Endothelial cell of umbilical vein (primary cell): Measurements from ENCODE around the gene ARGLU1.

ENCODE experiments used
- CTCF ChIP-seq, 2 donors: IDR thresholded peaks; 1 replicate in 1 of 2; 2 replicates in 1 of 2; pipeline ENCODE4 v1.5.1; 2011; ENCODE audit warnings: low read length in 2 of 2, mild to moderate bottlenecking in 2 of 2, moderate library complexity in 2 of 2, control low read depth in 1 of 2, inconsistent platforms in 1 of 2, low read depth in 1 of 2; ENCODE audit not compliant: insufficient read depth in 1 of 2; ENCODE audit errors: extremely low read depth in 1 of 2
- EZH2 ChIP-seq: IDR thresholded peaks from 2 replicates; pipeline ENCODE4 v1.6.1; 2012; ENCODE audit warnings: borderline replicate concordance, low read depth, mild to moderate bottlenecking, moderate library complexity, low read length, inconsistent platforms; ENCODE audit not compliant: severe bottlenecking
- JUN ChIP-seq: IDR thresholded peaks from 2 replicates; pipeline ENCODE4 v1.6.1; 2011; ENCODE audit warnings: borderline replicate concordance, low read depth; ENCODE audit not compliant: insufficient read length, insufficient read depth
- MAX ChIP-seq: IDR thresholded peaks from 2 replicates; pipeline ENCODE4 v1.6.1; 2011; ENCODE audit not compliant: insufficient read depth, insufficient read length
- MYC ChIP-seq: IDR thresholded peaks from one replicate; pipeline ENCODE4 v1.6.1; 2011; ENCODE audit warnings: mild to moderate bottlenecking, low read depth, low read length
- POLR2A ChIP-seq: IDR thresholded peaks from 2 replicates; pipeline ENCODE4 v1.6.1; 2012; ENCODE audit warnings: low read depth, mild to moderate bottlenecking, control low read depth, low read length

- TF ChIP-seq CTCF (IDR thresholded peaks at IDR 0.05; ENCODE audit: extremely low read depth in 1 of 2, insufficient read depth in 1 of 2, low read depth in 1 of 2, low read length in 2 of 2) (no peak), EZH2 (no peak), JUN (no peak), MYC (no peak), POLR2A (no peak), MAX (no peak)
These were observed 20.4 kb upstream of the ARGLU1 start for GRCh38 chr13:106588367-106588766.
